ENCODE results near the gene DHDDS.

Gene DHDDS

GRCh38 chr1:26418865-26419349 lies 13.2 kb upstream of the DHDDS start:
- DNase-seq: no peak

- DNase-seq: no peak
Observed at GRCh38 chr1:26419494-26419893, 12.6 kb upstream of the DHDDS start.

- no peak for DNase-seq
Observed at GRCh38 chr1:26429721-26430120, 2.4 kb upstream of the DHDDS start.

- no peak for DNase-seq
Observed at GRCh38 chr1:26432793-26433192, 672 bp downstream of the DHDDS start.

- DNase-seq: no peak
Observed at GRCh38 chr1:26434161-26434752, 2.1 kb downstream of the DHDDS start.

GRCh38 chr1:26438041-26438440 lies 5.9 kb downstream of the DHDDS start:
- DNase-seq: no peak

GRCh38 chr1:26440259-26440658 lies 8.1 kb downstream of the DHDDS start:
- DNase-seq: no peak

GRCh38 chr1:26449868-26450267 lies 17.7 kb downstream of the DHDDS start:
- DNase-seq: no peak

GRCh38 chr1:26450908-26451307 lies 18.8 kb downstream of the DHDDS start:
- no peak for DNase-seq

- DNase-seq: no peak
Observed at GRCh38 chr1:26452459-26453183, 20.5 kb downstream of the DHDDS start.

GRCh38 chr1:26459148-26459547 lies 27.0 kb downstream of the DHDDS start:
- no peak for DNase-seq

- DNase-seq: no peak
Observed at GRCh38 chr1:26459573-26460031, 27.5 kb downstream of the DHDDS start.

- DNase-seq: no peak
Observed at GRCh38 chr1:26468911-26469310, 36.8 kb downstream of the DHDDS start.

- DNase-seq: no peak
Observed at GRCh38 chr1:26469558-26469957, 37.4 kb downstream of the DHDDS start.

GRCh38 chr1:26470878-26471497 lies 38.9 kb downstream of the DHDDS start:
- DNase-seq: no peak

GRCh38 chr1:26471498-26472319 lies 39.6 kb downstream of the DHDDS start:
- DNase-seq: peak; percentile 44

GRCh38 chr1:26472320-26472900 lies 40.3 kb downstream of the DHDDS start, which contains the start of gene HMGN2:
HMGN2 (plus strand) TSS chr1:26472440; CDS start chr1:26472613, 173 bp downstream.
- DNase-seq: peak; percentile 91

GRCh38 chr1:26472901-26473845 lies 41.1 kb downstream of the DHDDS start:
- peak; percentile 96 for DNase-seq

- no peak for DNase-seq
Observed at GRCh38 chr1:26474818-26475217, 42.7 kb downstream of the DHDDS start.

- DNase-seq: no peak
Observed at GRCh38 chr1:26475989-26476388, 43.9 kb downstream of the DHDDS start.

GRCh38 chr1:26476958-26477357 lies 44.8 kb downstream of the DHDDS start:
- no peak for DNase-seq

All from stimulated activated CD4-positive, alpha-beta T cell treated with anti-CD3 and anti-CD28 coated beads, Interleukin-1b, Interleukin-23, amount 100 ng/mL, for 48 hours (primary cell).